Neural cell (in vitro differentiated cells): ENCODE data around the gene ADAMTS2. TPM values are rescaled to one million over a fixed set of nuclear protein-coding genes. Genes with fewer than 3 reads are reported as not detected.

ENCODE experiments used
- H2AFZ ChIP-seq: fragments of 200-600, 300-800 bp; sonication (generic), shearing (Covaris generic); 2 replicates; pipeline ENCODE4 v1.6.0; 2014; ENCODE audit warnings: low read depth, mild to moderate bottlenecking, antibody characterized with exemption, low read length, moderate library complexity
- H3F3A ChIP-seq: fragments of 200-600 bp; shearing (Covaris generic); 2 replicates; pipeline ENCODE4 v1.6.1; 2016; ENCODE audit warnings: mild to moderate bottlenecking, moderate library complexity, mixed read lengths, antibody characterized with exemption, low read length; ENCODE audit not compliant: insufficient read depth, poor library complexity, severe bottlenecking
- H3K27ac ChIP-seq: fragments of 200-600, 300-800 bp; sonication (generic), shearing (Covaris generic); 2 replicates; pipeline ENCODE4 v1.5.1; 2014; ENCODE audit warnings: mild to moderate bottlenecking, low read length, moderate library complexity
- H3K27me3 ChIP-seq: fragments of 300-800, 200-600 bp; sonication (generic), shearing (Covaris generic); 2 replicates; pipeline ENCODE4 v1.6.0; 2014; ENCODE audit warnings: mild to moderate bottlenecking, low read depth, low read length, moderate library complexity; ENCODE audit not compliant: insufficient read depth
- H3K36me3 ChIP-seq: fragments of 300-800, 200-600 bp; sonication (generic), shearing (Covaris generic); 2 replicates; pipeline ENCODE4 v1.5.1; 2014; ENCODE audit warnings: mild to moderate bottlenecking, antibody characterized with exemption, low read length, moderate library complexity; ENCODE audit not compliant: insufficient read depth
- H3K4me2 ChIP-seq: fragments of 300-800, 200-600 bp; sonication (generic), shearing (Covaris generic); 2 replicates; pipeline ENCODE4 v1.6.0; 2014; ENCODE audit warnings: mild to moderate bottlenecking, low read length
- H3K4me3 ChIP-seq: fragments of 300-800, 200-600 bp; sonication (generic), shearing (Covaris generic); 2 replicates; pipeline ENCODE4 v1.5.1; 2014; ENCODE audit warnings: mild to moderate bottlenecking, low read length, moderate library complexity
- H3K79me2 ChIP-seq: fragments of 200-600 bp; shearing (Covaris generic); replicated peaks from 2 replicates; pipeline ENCODE4 v1.6.0; 2014; ENCODE audit warnings: mild to moderate bottlenecking, low read length, moderate library complexity; ENCODE audit not compliant: insufficient read depth
- H3K9ac ChIP-seq: fragments of 300-800, 200-600 bp; sonication (generic), shearing (Covaris generic); 2 replicates; pipeline ENCODE4 v1.6.1; 2016; ENCODE audit warnings: mild to moderate bottlenecking, low read length, mixed read lengths
- H3K9me2 ChIP-seq: fragments of 200-600 bp; shearing (Covaris generic); 2 replicates; pipeline ENCODE4 v1.6.1; 2016; ENCODE audit warnings: mild to moderate bottlenecking, low read length, mixed read lengths; ENCODE audit not compliant: insufficient read depth
- H3K9me3 ChIP-seq: fragments of 200-600, 300-800 bp; sonication (generic), shearing (Covaris generic); 2 replicates; pipeline ENCODE4 v1.6.1; 2016; ENCODE audit warnings: mild to moderate bottlenecking, mixed run types, low read length, moderate library complexity, mixed read lengths
- H4K20me1 ChIP-seq: fragments of 200-600 bp; shearing (Covaris generic); 2 replicates; pipeline ENCODE4 v1.6.1; 2016; ENCODE audit warnings: mild to moderate bottlenecking, mixed run types; ENCODE audit not compliant: insufficient read depth
- EP300 ChIP-seq: fragments of 450-650 bp; conservative IDR thresholded peaks from 2 replicates; pipeline ENCODE4 v1.6.1; 2014; ENCODE audit warnings: antibody characterized with exemption, mild to moderate bottlenecking, moderate library complexity; ENCODE audit not compliant: poor library complexity, severe bottlenecking
- EZH2 ChIP-seq: fragments of 200-600, 300-800 bp; shearing (Covaris generic), sonication (generic); IDR thresholded peaks from 2 replicates; pipeline ENCODE4 v1.6.1; 2014; ENCODE audit warnings: antibody characterized with exemption, low read length, borderline replicate concordance, mild to moderate bottlenecking; ENCODE audit not compliant: insufficient read depth, poor library complexity, severe bottlenecking
- POLR2AphosphoS5 ChIP-seq: IDR thresholded peaks from 2 replicates; pipeline ENCODE4 v1.6.1; 2012
- RAD21 ChIP-seq: fragments of 450-650 bp; conservative IDR thresholded peaks from 2 replicates; pipeline ENCODE4 v1.6.1; 2014; ENCODE audit warnings: antibody characterized with exemption, mild to moderate bottlenecking, moderate library complexity
- REST ChIP-seq: IDR thresholded peaks from 2 replicates; pipeline ENCODE4 v1.6.1; 2012; ENCODE audit warnings: borderline replicate concordance
- SMC3 ChIP-seq: fragments of 450-650 bp; conservative IDR thresholded peaks from 2 replicates; pipeline ENCODE4 v1.6.1; 2014; ENCODE audit warnings: antibody characterized with exemption, mild to moderate bottlenecking, moderate library complexity; ENCODE audit not compliant: poor library complexity
- polyA plus RNA-seq: library from polyadenylated mRNA; depleted of rRNA; stranded (reverse); fragments of >200 nt; gene quantifications from 2 replicates; pipeline ENCODE4 v1.2.3, GENCODE V29; 2014
- TF ChIP-seq, protein P1 (sequence below): fragments of 450-650 bp; IDR thresholded peaks from 2 replicates; pipeline ENCODE4 v1.5.1; 2014; ENCODE audit warnings: antibody characterized with exemption, mild to moderate bottlenecking, moderate library complexity; ENCODE audit not compliant: poor library complexity, severe bottlenecking

ADAMTS2 gene
- polyA plus RNA-seq, 1 donor from 2014 or later: 0.61 TPM

DNA sequence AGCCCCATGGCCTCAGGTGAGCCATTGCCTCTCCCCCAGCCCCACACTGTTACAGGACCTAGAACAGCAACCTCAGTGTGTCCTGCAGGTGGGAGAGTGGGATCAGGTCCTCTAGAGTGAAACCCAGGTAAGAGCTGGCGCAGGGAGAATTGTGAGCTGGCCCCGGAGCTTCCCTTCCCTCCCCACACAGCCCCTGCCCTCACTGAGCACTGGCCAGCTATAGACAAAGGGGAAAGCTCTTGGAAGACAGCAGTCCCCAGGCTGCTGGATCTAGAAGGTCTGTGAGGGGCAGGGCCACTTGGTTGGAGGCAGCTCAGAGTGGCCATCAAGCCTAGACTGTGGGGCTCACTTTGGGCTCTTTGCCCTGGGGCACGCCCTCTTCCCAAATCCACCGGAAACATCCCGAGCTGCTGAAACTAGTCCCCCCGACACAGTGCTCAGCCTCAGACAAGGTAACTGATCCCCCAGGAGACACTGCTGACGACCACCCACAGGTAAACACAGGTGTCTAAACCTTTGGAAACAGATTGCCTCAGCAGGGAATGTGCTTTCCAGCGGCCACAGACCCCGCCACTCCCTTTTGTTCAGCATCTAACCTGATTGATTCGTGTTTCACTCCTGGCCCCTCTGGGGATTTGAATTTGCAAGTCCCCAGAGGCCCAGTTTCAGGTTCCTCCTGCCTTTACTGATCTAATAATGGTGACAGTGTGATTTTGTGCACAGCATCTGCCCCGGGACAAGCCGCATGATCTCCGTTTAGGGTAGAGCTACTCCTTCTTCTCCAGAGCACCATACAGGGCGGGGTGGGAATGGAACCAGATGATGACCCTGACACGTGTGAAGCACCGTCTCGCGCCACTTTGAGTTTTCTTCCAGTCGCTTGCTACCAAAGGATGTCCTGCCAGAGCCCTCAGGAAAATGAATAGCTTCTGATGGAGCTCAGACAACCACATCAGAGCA lies 42.2 kb upstream of the ADAMTS2 start:
- H3K4me3 ChIP-seq: no peak overlapping the region
- no peaks in the 10 kb centered on the region for H3K36me3 ChIP-seq
- H3K27me3 ChIP-seq: no peaks in the 10 kb centered on the region
- H3K27ac ChIP-seq: no peak overlapping the region
- H2AFZ ChIP-seq: no peak overlapping the region
- no peaks in the 10 kb centered on the region for H3K79me2 ChIP-seq
- peaks cover 13% of the 10 kb centered on the region for H3K9me3 ChIP-seq
- H3K4me2 ChIP-seq: no peak overlapping the region
- H3F3A ChIP-seq: no peaks in the 10 kb centered on the region
- no peak overlapping the region for H3K9ac ChIP-seq
- TF ChIP-seq EP300 (no peak), SMC3 (no peak)
- no peaks in the 10 kb centered on the region for H4K20me1 ChIP-seq
- H3K9me2 ChIP-seq: no peaks in the 10 kb centered on the region

DNA sequence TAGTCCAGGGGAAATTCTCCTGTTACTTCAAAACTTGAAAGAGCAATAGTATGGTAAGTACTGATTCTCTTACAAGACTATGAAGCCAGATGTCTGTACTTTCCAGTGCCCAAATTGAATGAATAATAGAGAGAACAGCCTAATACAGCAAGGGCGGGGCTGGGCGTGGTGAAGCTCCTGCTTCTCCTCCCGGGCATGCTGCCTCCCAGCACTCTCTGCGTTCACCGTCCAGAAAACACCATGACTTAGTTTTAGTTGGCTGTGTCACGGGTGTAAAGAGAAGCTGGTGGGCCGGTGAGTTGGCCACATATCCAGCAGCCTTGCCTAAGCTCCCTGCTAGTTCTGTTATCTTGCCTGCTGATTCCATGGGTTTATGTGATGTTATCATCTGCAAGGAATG lies 40.7 kb upstream of the ADAMTS2 start:
- H3K9me2 ChIP-seq: no peaks in the 10 kb centered on the region
- no peak overlapping the region for H3K4me3 ChIP-seq
- no peak overlapping the region for H3K9ac ChIP-seq
- no peak overlapping the region for H3K4me2 ChIP-seq
- no peaks in the 10 kb centered on the region for H3F3A ChIP-seq
- no peaks in the 10 kb centered on the region for H4K20me1 ChIP-seq
- H3K79me2 ChIP-seq: no peaks in the 10 kb centered on the region
- TF ChIP-seq, protein P1, sequence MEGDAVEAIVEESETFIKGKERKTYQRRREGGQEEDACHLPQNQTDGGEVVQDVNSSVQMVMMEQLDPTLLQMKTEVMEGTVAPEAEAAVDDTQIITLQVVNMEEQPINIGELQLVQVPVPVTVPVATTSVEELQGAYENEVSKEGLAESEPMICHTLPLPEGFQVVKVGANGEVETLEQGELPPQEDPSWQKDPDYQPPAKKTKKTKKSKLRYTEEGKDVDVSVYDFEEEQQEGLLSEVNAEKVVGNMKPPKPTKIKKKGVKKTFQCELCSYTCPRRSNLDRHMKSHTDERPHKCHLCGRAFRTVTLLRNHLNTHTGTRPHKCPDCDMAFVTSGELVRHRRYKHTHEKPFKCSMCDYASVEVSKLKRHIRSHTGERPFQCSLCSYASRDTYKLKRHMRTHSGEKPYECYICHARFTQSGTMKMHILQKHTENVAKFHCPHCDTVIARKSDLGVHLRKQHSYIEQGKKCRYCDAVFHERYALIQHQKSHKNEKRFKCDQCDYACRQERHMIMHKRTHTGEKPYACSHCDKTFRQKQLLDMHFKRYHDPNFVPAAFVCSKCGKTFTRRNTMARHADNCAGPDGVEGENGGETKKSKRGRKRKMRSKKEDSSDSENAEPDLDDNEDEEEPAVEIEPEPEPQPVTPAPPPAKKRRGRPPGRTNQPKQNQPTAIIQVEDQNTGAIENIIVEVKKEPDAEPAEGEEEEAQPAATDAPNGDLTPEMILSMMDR: no peak
- no peaks in the 10 kb centered on the region for H3K36me3 ChIP-seq
- no peaks in the 10 kb centered on the region for H3K27me3 ChIP-seq
- no peak overlapping the region for H2AFZ ChIP-seq
- H3K9me3 ChIP-seq: peaks cover 13% of the 10 kb centered on the region
- no peak overlapping the region for H3K27ac ChIP-seq

DNA sequence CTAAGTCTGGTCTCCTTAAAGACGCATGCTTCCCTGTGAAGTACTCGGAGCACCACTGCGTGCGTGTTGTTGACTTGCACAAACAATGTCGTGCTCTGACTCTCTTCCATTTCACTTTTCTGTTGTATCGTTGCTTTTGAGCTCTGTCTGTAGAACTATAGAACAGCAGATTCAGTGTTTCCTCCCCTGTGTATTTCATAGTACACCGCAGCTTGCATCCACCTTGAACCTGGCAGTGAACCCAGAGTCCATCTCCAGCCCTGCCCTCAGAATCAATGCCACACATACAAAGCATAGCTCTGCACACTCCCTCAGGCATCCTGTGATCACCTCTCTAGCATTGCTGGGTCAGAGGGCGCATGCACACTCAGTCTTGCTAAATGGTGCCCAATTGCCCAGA lies 37.2 kb upstream of the ADAMTS2 start:
- Histone ChIP-seq H3K9ac (no peak overlapping the region), H4K20me1 (no peaks in the 10 kb centered on the region), H3K27ac (no peak overlapping the region), H3F3A (no peaks in the 10 kb centered on the region), H3K9me2 (no peaks in the 10 kb centered on the region), H3K4me3 (no peak overlapping the region), H3K4me2 (no peak overlapping the region), H3K79me2 (no peaks in the 10 kb centered on the region), H3K36me3 (no peaks in the 10 kb centered on the region), H2AFZ (no peak overlapping the region), H3K9me3 (no peaks in the 10 kb centered on the region), H3K27me3 (no peaks in the 10 kb centered on the region)
- no peak for TF ChIP-seq EZH2
- TF ChIP-seq SMC3: no peak
- TF ChIP-seq REST: no peak
- TF ChIP-seq RAD21: no peak
- no peak for TF ChIP-seq EP300
- TF ChIP-seq POLR2AphosphoS5: no peak
